BLaER1 treated with 17β-estradiol and CSF1 and Interleukin-3, amounts not matched to agents 10 nM and 100 nM (cell line): ENCODE data around the gene SORBS1.
A peak's percentile ranks its signal among the peaks of the same experiment; 100 is the strongest.

ENCODE experiments used
- H3K27ac ChIP-seq, 11 experiments: shearing (Covaris generic); formaldehyde crosslinking; 2 replicates each; pipeline ENCODE4 v1.8.1; 2022
- H3K27me3 ChIP-seq, 11 experiments: shearing (Covaris generic); formaldehyde crosslinking; 2 replicates each; pipeline ENCODE4 v1.8.1; 2022
- H3K36me3 ChIP-seq, 11 experiments: shearing (Covaris generic); formaldehyde crosslinking; 2 replicates each; pipeline ENCODE4 v1.8.1; 2022
- H3K4me1 ChIP-seq, 10 experiments: shearing (Covaris generic); formaldehyde crosslinking; 2 replicates each; pipeline ENCODE4 v1.8.1; 2022
- H3K4me2 ChIP-seq, 11 experiments: shearing (Covaris generic); formaldehyde crosslinking; 2 replicates each; pipeline ENCODE4 v1.8.1; 2022
- H3K4me3 ChIP-seq, 10 experiments: shearing (Covaris generic); formaldehyde crosslinking; 2 replicates each; pipeline ENCODE4 v1.8.1; 2022
- H3K9ac ChIP-seq, 11 experiments: shearing (Covaris generic); formaldehyde crosslinking; 2 replicates each; pipeline ENCODE4 v1.8.1; 2022
- H3K9me3 ChIP-seq, 11 experiments: shearing (Covaris generic); formaldehyde crosslinking; replicated peaks in 1 of 11; 2 replicates each; pipeline ENCODE4 v1.8.1; 2022
- H4K20me1 ChIP-seq, 11 experiments: shearing (Covaris generic); formaldehyde crosslinking; 2 replicates each; pipeline ENCODE4 v1.8.1; 2022
- Cebpa-rat ChIP-seq, 11 experiments: shearing (Covaris generic); IDR thresholded peaks; 2 replicates each; pipeline ENCODE4 v1.8.1; 2022

The SORBS1 gene

DNA sequence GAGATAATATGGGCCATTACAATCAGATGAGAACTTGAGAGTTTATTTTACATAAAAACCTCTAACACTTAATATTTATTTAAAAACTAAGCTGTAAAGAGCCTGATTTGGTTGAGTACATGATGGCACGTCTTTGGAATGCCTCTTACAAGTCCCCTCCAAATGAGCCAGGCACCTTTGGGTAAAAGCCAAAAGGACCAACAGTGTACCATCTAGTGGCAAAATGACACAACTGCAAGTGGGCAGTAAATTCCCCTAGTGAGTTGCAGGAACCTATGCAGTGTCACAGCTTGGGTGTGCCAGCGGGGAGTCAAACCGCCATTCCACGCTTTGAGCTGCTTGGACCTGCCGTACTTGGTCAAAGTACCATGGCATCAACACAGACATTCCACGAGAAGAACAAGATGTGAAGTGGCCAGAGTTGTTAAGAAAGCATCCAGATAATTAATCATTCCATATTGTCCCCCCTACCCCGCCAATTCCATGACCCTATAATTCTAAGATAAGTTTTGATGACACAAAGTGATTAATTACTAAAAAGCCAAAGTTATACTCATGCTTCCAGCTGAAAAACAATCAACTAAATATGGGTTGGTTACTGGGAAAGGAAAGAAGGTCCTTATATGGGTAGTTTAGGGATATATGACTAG lies 115.2 kb downstream of the SORBS1 start:
- Histone ChIP-seq H3K4me3 (no peak overlapping the region), H3K4me2 (peak overlapping the region in 4 of 11 experiments; percentile 20 to 75 (median 72); a peak in 5 of 22 replicates), H3K36me3 (no peaks in the 10 kb centered on the region), H3K9me3 (peaks cover 0 to 6% (median 0%) of the 10 kb centered on the region in 11 experiments; a peak in 2 of 22 replicates), H3K27me3 (no peaks in the 10 kb centered on the region), H3K9ac (no peak overlapping the region), H3K27ac (no peak overlapping the region), H4K20me1 (no peaks in the 10 kb centered on the region), H3K4me1 (peaks cover 5 to 61% (median 37%) of the 10 kb centered on the region in 10 experiments; a peak in 17 of 20 replicates)
- no peak for TF ChIP-seq Cebpa-rat (IDR thresholded peaks at IDR 0.05)

DNA sequence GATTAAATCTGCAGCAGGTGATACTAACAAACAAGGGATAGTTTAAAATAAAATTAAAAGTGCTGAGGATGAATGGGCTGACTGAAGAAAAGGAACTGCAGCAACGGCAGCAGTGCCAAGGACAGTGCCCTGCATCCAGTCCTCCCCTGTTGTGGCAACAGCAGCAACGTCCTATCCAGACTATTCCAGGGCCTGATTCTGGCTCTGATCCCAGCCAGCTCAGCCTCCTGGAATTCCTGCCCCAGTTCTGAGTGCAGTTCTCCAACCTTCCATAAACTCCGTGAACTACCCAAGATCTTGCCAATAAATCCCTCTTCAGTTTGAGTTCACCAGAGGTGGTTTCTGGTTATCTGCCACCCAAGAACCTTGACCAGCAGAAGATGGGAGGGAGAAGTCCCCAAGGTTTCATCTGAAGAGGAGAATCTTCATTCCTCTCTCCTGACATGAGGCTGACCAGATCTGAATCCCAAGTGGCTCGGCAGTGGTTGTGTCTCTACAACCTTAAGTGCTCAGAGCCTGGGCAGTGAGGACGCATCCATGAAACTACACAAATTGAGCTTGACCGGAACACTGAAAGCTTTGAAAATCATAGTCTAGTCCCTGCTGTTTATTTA lies 115.8 kb downstream of the SORBS1 start:
- no peaks in the 10 kb centered on the region for H3K36me3 ChIP-seq
- H3K4me2 ChIP-seq, result peak overlapping the region in 2 of 11 experiments; percentile 1 to 27; a peak in 3 of 22 replicates
- TF ChIP-seq Cebpa-rat (IDR thresholded peaks at IDR 0.05), result no peak
- peaks cover 5 to 64% (median 43%) of the 10 kb centered on the region in 10 experiments; a peak in 17 of 20 replicates for H3K4me1 ChIP-seq
- peaks cover 0 to 6% (median 0%) of the 10 kb centered on the region in 11 experiments; a peak in 2 of 22 replicates for H3K9me3 ChIP-seq
- H3K4me3 ChIP-seq, result no peak overlapping the region
- no peak overlapping the region for H3K27ac ChIP-seq
- no peak overlapping the region for H3K9ac ChIP-seq
- H4K20me1 ChIP-seq, result no peaks in the 10 kb centered on the region
- H3K27me3 ChIP-seq, result no peaks in the 10 kb centered on the region

DNA sequence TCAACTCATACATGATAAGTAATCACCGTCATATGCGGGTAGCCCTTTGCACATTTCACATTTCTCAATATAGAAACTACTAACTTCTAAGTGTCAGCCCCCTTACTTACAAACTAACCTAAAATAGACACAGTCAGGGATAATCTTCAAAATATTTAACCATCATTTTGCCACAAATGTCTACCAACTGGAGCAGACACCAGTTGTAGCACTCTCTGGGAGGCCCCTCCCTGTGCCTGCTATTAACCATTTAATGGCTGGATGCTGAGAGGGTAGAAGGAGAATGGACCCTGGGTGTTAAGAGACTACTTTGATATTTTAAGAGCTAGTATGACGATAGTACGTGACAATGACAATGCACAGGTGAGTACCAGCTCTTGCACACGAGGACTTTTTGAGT lies 116.4 kb downstream of the SORBS1 start:
- H3K4me3 ChIP-seq, result no peak overlapping the region
- H3K9ac ChIP-seq, result no peak overlapping the region
- peaks cover 0 to 6% (median 0%) of the 10 kb centered on the region in 11 experiments; a peak in 2 of 22 replicates for H3K9me3 ChIP-seq
- H4K20me1 ChIP-seq, result no peaks in the 10 kb centered on the region
- H3K4me2 ChIP-seq, result peak overlapping the region in 2 of 11 experiments; percentile 1 to 27; a peak in 3 of 22 replicates
- H3K36me3 ChIP-seq, result no peaks in the 10 kb centered on the region
- TF ChIP-seq Cebpa-rat (IDR thresholded peaks at IDR 0.05), result no peak
- H3K4me1 ChIP-seq, result peaks cover 5 to 70% (median 47%) of the 10 kb centered on the region in 10 experiments; a peak in 17 of 20 replicates
- H3K27me3 ChIP-seq, result no peaks in the 10 kb centered on the region
- H3K27ac ChIP-seq, result no peak overlapping the region

DNA sequence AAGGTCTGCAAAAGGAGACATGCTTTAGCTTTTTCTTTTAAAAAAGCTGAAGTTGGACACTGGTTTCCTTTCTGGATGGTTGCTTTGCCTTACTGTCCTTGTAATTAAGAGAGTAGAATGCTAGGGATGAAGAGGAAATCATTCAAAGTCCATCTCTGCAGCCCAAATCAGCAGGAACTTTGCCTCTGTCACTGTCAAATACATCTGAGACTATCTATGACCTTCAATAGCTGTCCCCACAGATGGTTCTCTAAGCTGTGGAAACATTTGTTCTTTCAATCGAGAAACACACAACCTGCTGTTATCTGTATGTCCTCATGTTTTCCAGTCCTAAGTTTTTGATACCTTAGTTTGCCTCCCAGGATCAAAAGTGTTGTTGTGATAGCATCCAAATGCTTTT lies 117.5 kb downstream of the SORBS1 start:
- H3K4me1 ChIP-seq, result peaks cover 5 to 73% (median 47%) of the 10 kb centered on the region in 10 experiments; a peak in 17 of 20 replicates
- no peaks in the 10 kb centered on the region for H4K20me1 ChIP-seq
- H3K4me3 ChIP-seq, result no peak overlapping the region
- peaks cover 0 to 6% (median 0%) of the 10 kb centered on the region in 11 experiments; a peak in 2 of 22 replicates for H3K9me3 ChIP-seq
- no peaks in the 10 kb centered on the region for H3K36me3 ChIP-seq
- no peak for TF ChIP-seq Cebpa-rat (IDR thresholded peaks at IDR 0.05)
- no peak overlapping the region for H3K27ac ChIP-seq
- H3K4me2 ChIP-seq, result no peak overlapping the region
- no peaks in the 10 kb centered on the region for H3K27me3 ChIP-seq
- H3K9ac ChIP-seq, result no peak overlapping the region

DNA sequence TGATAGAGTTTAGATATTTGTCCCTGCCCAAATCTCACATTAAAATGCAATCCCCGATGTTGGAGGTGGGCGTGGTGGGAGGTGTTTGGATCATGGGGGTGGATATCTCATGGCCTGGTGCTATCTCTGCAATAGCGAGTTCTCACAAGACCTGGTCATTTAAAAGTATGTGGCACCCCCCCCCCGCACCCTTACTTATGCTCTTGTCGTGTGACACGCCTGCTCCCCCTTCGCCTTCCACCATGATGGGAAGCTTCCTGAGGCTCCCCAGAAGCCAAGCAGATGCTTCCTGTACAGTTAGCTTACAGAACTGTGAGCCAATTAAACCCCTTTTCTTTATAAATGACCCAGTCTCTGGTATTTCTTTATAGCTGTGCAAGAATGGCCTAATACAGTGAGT lies 118.8 kb downstream of the SORBS1 start:
- Histone ChIP-seq H3K4me1 (peaks cover 0 to 73% (median 42%) of the 10 kb centered on the region in 10 experiments; a peak in 17 of 20 replicates), H3K9ac (no peak overlapping the region), H3K36me3 (no peaks in the 10 kb centered on the region), H4K20me1 (no peaks in the 10 kb centered on the region), H3K4me3 (no peak overlapping the region), H3K27ac (no peak overlapping the region), H3K27me3 (no peaks in the 10 kb centered on the region), H3K4me2 (peak overlapping the region in 4 of 11 experiments; percentile 4 to 70 (median 34); a peak in 3 of 22 replicates), H3K9me3 (peaks cover 0 to 6% (median 0%) of the 10 kb centered on the region in 11 experiments; a peak in 2 of 22 replicates)
- no peak for TF ChIP-seq Cebpa-rat (IDR thresholded peaks at IDR 0.05)

DNA sequence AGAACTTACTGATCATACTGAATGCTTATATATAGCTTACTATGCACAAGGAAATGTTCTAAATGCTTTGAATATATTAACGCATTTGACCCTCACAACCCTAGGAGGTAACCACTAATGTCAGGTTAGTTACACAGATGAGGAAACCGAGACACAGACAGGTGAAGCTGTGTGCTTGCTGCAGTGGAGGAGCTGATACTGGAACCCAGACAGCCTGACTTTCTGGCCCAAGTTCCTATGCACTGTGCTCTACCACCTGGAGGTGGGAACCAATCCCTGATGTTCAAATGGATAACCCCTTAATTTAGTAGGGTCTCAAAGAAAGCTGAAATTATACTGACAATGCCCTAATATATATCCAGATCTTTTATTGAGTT lies 119.6 kb downstream of the SORBS1 start:
- H3K9me3 ChIP-seq, result peaks cover 0 to 6% (median 0%) of the 10 kb centered on the region in 11 experiments; a peak in 2 of 22 replicates

DNA sequence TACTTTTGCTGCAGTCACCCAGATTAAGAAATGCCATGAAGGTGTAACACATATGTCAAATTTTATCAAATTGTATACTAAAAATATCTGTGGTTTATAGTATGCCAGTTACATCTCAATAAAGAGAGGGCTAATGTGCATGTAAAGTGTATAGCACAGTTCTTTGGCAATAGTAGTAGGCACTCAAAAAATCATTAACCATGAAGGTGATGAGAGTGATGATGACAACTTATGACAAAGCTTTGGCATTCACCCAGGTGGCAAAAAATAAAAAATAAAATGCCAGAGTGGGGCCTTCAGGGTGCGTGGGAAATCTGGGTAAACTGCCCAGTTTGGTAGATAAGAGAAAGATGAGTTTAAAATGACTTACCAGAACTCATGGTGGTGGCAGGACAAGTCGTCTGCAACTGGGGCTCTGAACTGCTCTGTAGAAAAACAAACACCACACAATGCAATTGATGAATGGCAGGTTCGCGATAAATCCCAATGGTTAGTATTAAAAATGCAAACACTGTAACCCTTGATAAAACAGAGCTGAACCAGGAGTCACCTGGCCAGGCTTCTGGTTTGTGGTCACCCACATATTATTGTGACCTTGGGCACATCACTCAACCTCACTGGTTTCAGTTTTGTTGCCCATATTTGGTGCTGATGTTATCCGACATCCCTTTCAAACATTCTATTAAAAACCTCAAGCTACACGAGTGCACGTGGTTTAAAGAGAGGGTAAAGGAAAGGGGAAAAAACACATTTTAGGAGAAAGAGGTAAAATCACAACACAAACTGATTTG lies 120.2 kb downstream of the SORBS1 start:
- no peak overlapping the region for H3K27ac ChIP-seq
- H4K20me1 ChIP-seq, result no peaks in the 10 kb centered on the region
- H3K4me3 ChIP-seq, result no peak overlapping the region
- H3K9ac ChIP-seq, result no peak overlapping the region
- peak overlapping the region in 8 of 11 experiments; percentile 40 to 70 (median 59); a peak in 16 of 22 replicates for H3K4me2 ChIP-seq
- no peak for TF ChIP-seq Cebpa-rat (IDR thresholded peaks at IDR 0.05)
- H3K36me3 ChIP-seq, result no peaks in the 10 kb centered on the region
- H3K27me3 ChIP-seq, result no peaks in the 10 kb centered on the region
- peaks cover 0 to 71% (median 41%) of the 10 kb centered on the region in 10 experiments; a peak in 15 of 20 replicates for H3K4me1 ChIP-seq
- peaks cover 0 to 6% (median 0%) of the 10 kb centered on the region in 11 experiments; a peak in 2 of 22 replicates for H3K9me3 ChIP-seq

More for the DNA sequence above, 119.6 kb downstream of the SORBS1 start:
- Histone ChIP-seq H3K4me1 (peaks cover 0 to 73% (median 41%) of the 10 kb centered on the region in 10 experiments; a peak in 15 of 20 replicates), H3K9ac (no peak overlapping the region), H3K4me3 (no peak overlapping the region), H3K36me3 (no peaks in the 10 kb centered on the region), H3K27me3 (no peaks in the 10 kb centered on the region), H3K4me2 (peak overlapping the region in 8 of 11 experiments; percentile 40 to 70 (median 59); a peak in 15 of 22 replicates), H3K27ac (no peak overlapping the region), H4K20me1 (no peaks in the 10 kb centered on the region)
- no peak for TF ChIP-seq Cebpa-rat (IDR thresholded peaks at IDR 0.05)

DNA sequence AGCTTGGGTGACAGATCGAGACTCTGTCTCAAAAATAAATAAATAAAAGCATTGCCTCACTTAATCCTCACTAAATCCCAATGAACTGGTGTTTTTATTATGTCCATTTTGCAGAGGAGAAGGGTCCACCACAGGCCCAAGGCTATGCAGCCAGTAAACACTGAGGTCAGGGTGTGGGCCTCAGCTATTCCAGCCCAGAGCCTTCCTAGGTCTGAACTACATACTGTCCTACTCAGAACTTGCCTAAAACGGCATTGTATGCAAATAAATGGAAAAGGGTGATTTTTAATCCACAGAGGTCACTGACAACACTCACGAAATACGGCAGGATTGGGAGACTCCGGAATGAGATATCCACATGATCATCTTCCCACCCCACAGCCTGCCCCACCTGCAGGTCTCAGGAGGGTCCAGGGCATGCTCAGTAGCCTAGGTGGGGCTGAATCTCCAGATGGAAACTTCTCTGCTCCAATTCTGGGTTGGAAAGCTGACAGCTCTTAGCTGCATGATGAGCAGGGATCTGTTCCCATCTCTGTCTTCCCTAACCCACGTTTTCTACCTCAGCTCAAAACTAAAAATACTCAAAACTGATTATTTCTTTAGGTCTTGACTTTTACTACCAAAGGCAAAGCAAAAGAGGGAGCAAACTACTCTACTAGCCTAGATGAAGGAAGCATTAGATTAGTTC lies 121.0 kb downstream of the SORBS1 start:
- H3K27me3 ChIP-seq, result no peaks in the 10 kb centered on the region
- no peak overlapping the region for H3K9ac ChIP-seq
- TF ChIP-seq Cebpa-rat (IDR thresholded peaks at IDR 0.05), result no peak
- H4K20me1 ChIP-seq, result no peaks in the 10 kb centered on the region
- H3K36me3 ChIP-seq, result no peaks in the 10 kb centered on the region
- H3K4me2 ChIP-seq, result peak overlapping the region in 8 of 11 experiments; percentile 40 to 70 (median 59); a peak in 16 of 22 replicates
- peaks cover 3 to 69% (median 41%) of the 10 kb centered on the region in 10 experiments for H3K4me1 ChIP-seq
- peaks cover 0 to 6% (median 0%) of the 10 kb centered on the region in 11 experiments; a peak in 2 of 22 replicates for H3K9me3 ChIP-seq
- no peak overlapping the region for H3K27ac ChIP-seq
- no peak overlapping the region for H3K4me3 ChIP-seq
